ENCODE measurements around the gene TMEM231. TPM values are rescaled to one million over a fixed set of nuclear protein-coding genes. Genes with fewer than 3 reads are reported as not detected.
"Not testable (repeated sequence)": the region's sequence is repeated elsewhere in the genome, so short reads cannot be mapped to it uniquely, and the experiment has no call there.

Gene TMEM231
- total RNA-seq, 1 donor from 2014 or later: 14.5 TPM

GRCh38 chr16:75552951-75553350 lies 3.1 kb downstream of the TMEM231 start:
- Histone ChIP-seq H3K36me3 (no peaks in the 10 kb centered on the region), H3K27ac (no peak overlapping the region), H3K9me3 (no peaks in the 10 kb centered on the region), H3K4me1 (peaks cover 23% of the 10 kb centered on the region), H3K4me3 (no peak overlapping the region), H3K27me3 (ENCODE audit: low read depth) (no peaks in the 10 kb centered on the region)
- no peak for ATAC-seq
- DNase-seq: no peak
- intact Hi-C loops (cut with DNase I): no loop called here
- TF ChIP-seq CTCF (IDR thresholded peaks at IDR 0.05): no peak

- intact Hi-C loops (cut with DNase I): no loop called here
- peak; percentile 65 to 77 for ATAC-seq
- H3K4me3 ChIP-seq: no peak overlapping the region
- no peak for DNase-seq
- H3K27ac ChIP-seq: no peak overlapping the region
- H3K36me3 ChIP-seq: no peaks in the 10 kb centered on the region
- H3K27me3 ChIP-seq (ENCODE audit: low read depth): no peaks in the 10 kb centered on the region
- H3K4me1 ChIP-seq: peaks cover 12% of the 10 kb centered on the region
- TF ChIP-seq CTCF (IDR thresholded peaks at IDR 0.05): peak; percentile 42
- no peaks in the 10 kb centered on the region for H3K9me3 ChIP-seq
Observed at GRCh38 chr16:75550211-75550662, 5.8 kb downstream of the TMEM231 start.

GRCh38 chr16:75548456-75548855 lies 7.6 kb downstream of the TMEM231 start:
- H3K36me3 ChIP-seq; H3K9me3 ChIP-seq; H3K4me3 ChIP-seq; intact Hi-C loops (cut with DNase I); H3K27me3 ChIP-seq (ENCODE audit: low read depth); H3K27ac ChIP-seq; ATAC-seq; H3K4me1 ChIP-seq; DNase-seq: not testable (repeated sequence)

GRCh38 chr16:75546293-75546692 lies 9.8 kb downstream of the TMEM231 start:
- intact Hi-C loops (cut with DNase I): no loop called here
- no peaks in the 10 kb centered on the region for H3K27me3 ChIP-seq (ENCODE audit: low read depth)
- no peak overlapping the region for H3K27ac ChIP-seq
- DNase-seq (no peak), ATAC-seq (no peak)
- H3K36me3 ChIP-seq: no peaks in the 10 kb centered on the region
- no peaks in the 10 kb centered on the region for H3K9me3 ChIP-seq
- H3K4me1 ChIP-seq: peaks cover 7% of the 10 kb centered on the region
- H3K4me3 ChIP-seq: no peak overlapping the region
- no peak for TF ChIP-seq CTCF (IDR thresholded peaks at IDR 0.05)

- ATAC-seq; H3K27me3 ChIP-seq (ENCODE audit: low read depth); H3K4me3 ChIP-seq; DNase-seq; H3K9me3 ChIP-seq; H3K4me1 ChIP-seq; H3K27ac ChIP-seq; H3K36me3 ChIP-seq; intact Hi-C loops (cut with DNase I): not testable (repeated sequence)
Observed at GRCh38 chr16:75545879-75546278, 10.2 kb downstream of the TMEM231 start.

- H3K4me1 ChIP-seq; H3K27ac ChIP-seq; DNase-seq; H3K36me3 ChIP-seq; H3K9me3 ChIP-seq; H3K27me3 ChIP-seq (ENCODE audit: low read depth); ATAC-seq; intact Hi-C loops (cut with DNase I); H3K4me3 ChIP-seq: not testable (repeated sequence)
Observed at GRCh38 chr16:75542462-75542861, 13.6 kb downstream of the TMEM231 start.

- Histone ChIP-seq H3K9me3 (no peaks in the 10 kb centered on the region), H3K36me3 (no peaks in the 10 kb centered on the region), H3K4me1 (no peaks in the 10 kb centered on the region), H3K27ac (no peak overlapping the region), H3K4me3 (no peak overlapping the region), H3K27me3 (ENCODE audit: low read depth) (no peaks in the 10 kb centered on the region)
- ATAC-seq (no peak), DNase-seq (no peak)
- intact Hi-C loops (cut with DNase I): no loop called here
- TF ChIP-seq CTCF (IDR thresholded peaks at IDR 0.05): no peak
Observed at GRCh38 chr16:75541236-75541635, 14.8 kb downstream of the TMEM231 start.

GRCh38 chr16:75538882-75539565 lies 17.0 kb downstream of the TMEM231 start:
- DNase-seq; H3K27ac ChIP-seq; intact Hi-C loops (cut with DNase I); H3K9me3 ChIP-seq; H3K27me3 ChIP-seq (ENCODE audit: low read depth); H3K4me3 ChIP-seq; H3K36me3 ChIP-seq; H3K4me1 ChIP-seq: not testable (repeated sequence)
- ATAC-seq: peak in 1 of 2 donors; percentile 11
